AG08395 (cell line): ENCODE results near the gene KCNC4.

ENCODE experiments used
- DNase-seq: peaks from one replicate; pipeline ENCODE4 v3.0.0; 2012; ENCODE audit warnings: mixed read lengths, low spot score

KCNC4 gene

GRCh38 chr1:110189181-110189580, 20.9 kb upstream of the KCNC4 start:
- DNase-seq: no peak

- no peak for DNase-seq
These were observed 19.7 kb upstream of the KCNC4 start for GRCh38 chr1:110190282-110190929.

- no peak for DNase-seq
These were observed 17.6 kb upstream of the KCNC4 start for GRCh38 chr1:110192541-110192940.

- no peak for DNase-seq
These were observed 14.9 kb upstream of the KCNC4 start for GRCh38 chr1:110195196-110195595.

- peak; percentile 85 for DNase-seq
These were observed 13.0 kb upstream of the KCNC4 start for GRCh38 chr1:110196917-110197765.

GRCh38 chr1:110197905-110198629, 12.0 kb upstream of the KCNC4 start:
- no peak for DNase-seq

GRCh38 chr1:110198746-110199145, 11.4 kb upstream of the KCNC4 start:
- DNase-seq: no peak

GRCh38 chr1:110200190-110200589, 9.9 kb upstream of the KCNC4 start:
- no peak for DNase-seq

- DNase-seq: peak; percentile 35
These were observed 9.4 kb upstream of the KCNC4 start for GRCh38 chr1:110200666-110201065.

- DNase-seq: no peak
These were observed 8.8 kb upstream of the KCNC4 start for GRCh38 chr1:110201157-110201825.

GRCh38 chr1:110203021-110203661, 7.0 kb upstream of the KCNC4 start:
- peak; percentile 79 for DNase-seq

GRCh38 chr1:110205156-110205555, 5.0 kb upstream of the KCNC4 start:
- no peak for DNase-seq

- no peak for DNase-seq
These were observed 4.4 kb upstream of the KCNC4 start for GRCh38 chr1:110205591-110206155.

- DNase-seq: no peak
These were observed 3.7 kb upstream of the KCNC4 start for GRCh38 chr1:110206261-110206920.

- peak; percentile 74 for DNase-seq
These were observed 2.3 kb upstream of the KCNC4 start for GRCh38 chr1:110207831-110208230.

- DNase-seq: no peak
These were observed 1.0 kb upstream of the KCNC4 start for GRCh38 chr1:110208916-110209645.

- DNase-seq: peak; percentile 32
These were observed 736 bp downstream of the KCNC4 start for GRCh38 chr1:110210604-110211495.

GRCh38 chr1:110211496-110212168, 1.5 kb downstream of the KCNC4 start:
- DNase-seq: peak; percentile 10
